Measurements from ENCODE around the gene IL12RB1. TPM values are rescaled to one million over a fixed set of nuclear protein-coding genes. Genes with fewer than 3 reads are reported as not detected.

Gene IL12RB1
- polyA plus RNA-seq, 2 of the 4 experiments (the other 2 are of a cell fraction), result not detected

- Histone ChIP-seq H3K4me1 (peaks cover 19% of the 10 kb centered on the region), H3K4me3 (peak overlapping the region; percentile 42), H3K9me3 (no peaks in the 10 kb centered on the region), H3K4me2 (peak overlapping the region; percentile 81), H3K27ac (peak overlapping the region; percentile 59 to 81; a peak in 5 of 6 replicates)
- TF ChIP-seq EHMT2 (IDR thresholded peaks at IDR 0.05; ENCODE audit: low read depth) (no peak), MYC (IDR thresholded peaks at IDR 0.05; ENCODE audit: borderline replicate concordance, low read length) (no peak), CEBPB (IDR thresholded peaks at IDR 0.05) (no peak), ZSCAN20 (CRISPR knock-in tag; IDR thresholded peaks at IDR 0.05) (no peak), MAZ (IDR thresholded peaks at IDR 0.05; ENCODE audit: borderline replicate concordance, low read depth, low read length) (no peak), HOXB13 (CRISPR knock-in tag; IDR thresholded peaks at IDR 0.05; ENCODE audit: low read depth) (no peak), E2F6 (IDR thresholded peaks at IDR 0.05; ENCODE audit: borderline replicate concordance, low read depth) (no peak), ESRRA (IDR thresholded peaks at IDR 0.05; ENCODE audit: borderline replicate concordance, low read length) (no peak)
- POLR2A ChIA-PET, result no interaction called here
- FAIRE-seq (no peak), DNase-seq (ENCODE audit: low read depth in 1 of 2, low spot score in 1 of 2) (no peak), ATAC-seq (peak in 1 of 2 experiments; percentile 67; a peak in 2 of 6 replicates)
- WGBS (ENCODE audit: missing lambda C conversion rate), result 50% methylated on average over 5 of the region's 5 CpGs
- CTCF ChIA-PET, result interaction anchor here (1.4 to 2.4 kb wide), 2 partner anchors 7 to 9 kb away, joined by 5 to 8 read pairs; no protein-coding TSS in a partner anchor
Observed at GRCh38 chr19:18104793-18105131, 18.0 kb upstream of the IL12RB1 start.

GRCh38 chr19:18102916-18103542 is 16.3 kb upstream of the IL12RB1 start:
- Histone ChIP-seq H3K4me2 (no peak overlapping the region), H3K9me3 (no peaks in the 10 kb centered on the region), H3K27ac (no peak overlapping the region), H3K4me1 (peaks cover 12% of the 10 kb centered on the region), H3K4me3 (no peak overlapping the region)
- ChIA-PET POLR2A (no interaction called here), CTCF (interaction anchor here (1.2 to 2.4 kb wide), 3 partner anchors 9 to 74 kb away, joined by 3 to 8 read pairs (median 3); no protein-coding TSS in a partner anchor)
- TF ChIP-seq CHD2 (IDR thresholded peaks at IDR 0.05; ENCODE audit: low read length, partially characterized antibody), result no peak
- no peak for TF ChIP-seq HOXA7 (CRISPR knock-in tag; IDR thresholded peaks at IDR 0.05)
- TF ChIP-seq JUN (IDR thresholded peaks at IDR 0.05), result no peak
- no peak for TF ChIP-seq HDAC2 (IDR thresholded peaks at IDR 0.05)
- TF ChIP-seq EP300 (IDR thresholded peaks at IDR 0.05), result no peak
- no peak for TF ChIP-seq ZSCAN20 (CRISPR knock-in tag; IDR thresholded peaks at IDR 0.05)
- no peak for TF ChIP-seq PHF8 (IDR thresholded peaks at IDR 0.05; ENCODE audit: borderline replicate concordance, low read depth)
- no peak for TF ChIP-seq BCL3 (IDR thresholded peaks at IDR 0.05)
- no peak for ATAC-seq
- no peak for DNase-seq (ENCODE audit: low read depth in 1 of 2, low spot score in 1 of 2)
- no peak for FAIRE-seq
- whole genome bisulfite sequencing (ENCODE audit: missing lambda C conversion rate), result 88% methylated on average over 15 of the region's 15 CpGs

- FAIRE-seq (no peak), DNase-seq (ENCODE audit: low read depth in 1 of 2, low spot score in 1 of 2) (no peak), ATAC-seq (no peak)
- Histone ChIP-seq H3K9me3 (no peaks in the 10 kb centered on the region), H3K27ac (no peak overlapping the region), H3K4me1 (peaks cover 12% of the 10 kb centered on the region), H3K4me3 (no peak overlapping the region), H3K4me2 (no peak overlapping the region)
- TF ChIP-seq RCOR1 (IDR thresholded peaks at IDR 0.05; ENCODE audit: low read depth, low read length), result no peak
- TF ChIP-seq FOXS1 (CRISPR knock-in tag; IDR thresholded peaks at IDR 0.05), result no peak
- TF ChIP-seq PHF8 (IDR thresholded peaks at IDR 0.05; ENCODE audit: borderline replicate concordance, low read depth), result no peak
- no peak for TF ChIP-seq BCL3 (IDR thresholded peaks at IDR 0.05)
- no peak for TF ChIP-seq HEYL (CRISPR knock-in tag; IDR thresholded peaks at IDR 0.05)
- TF ChIP-seq MAZ (IDR thresholded peaks at IDR 0.05; ENCODE audit: borderline replicate concordance, low read depth, low read length), result no peak
- no peak for TF ChIP-seq CHD4 (IDR thresholded peaks at IDR 0.05; ENCODE audit: borderline replicate concordance)
- TF ChIP-seq ZSCAN20 (CRISPR knock-in tag; IDR thresholded peaks at IDR 0.05), result no peak
- TF ChIP-seq ESRRA (IDR thresholded peaks at IDR 0.05; ENCODE audit: borderline replicate concordance, low read length), result no peak
- TF ChIP-seq RFX5 (IDR thresholded peaks at IDR 0.05), result no peak
- no peak for TF ChIP-seq HOXA7 (CRISPR knock-in tag; IDR thresholded peaks at IDR 0.05)
- no peak for TF ChIP-seq JUNB (IDR thresholded peaks at IDR 0.05)
- POLR2A ChIA-PET, result no interaction called here
- CTCF ChIA-PET, result interaction anchor here (0.6 to 1.4 kb wide), 3 partner anchors 12 to 78 kb away, joined by 3 to 4 read pairs (median 4); no protein-coding TSS in a partner anchor
- 85% methylated on average over 3 of the region's 3 CpGs for WGBS (ENCODE audit: missing lambda C conversion rate)
Observed at GRCh38 chr19:18101268-18101667, 14.5 kb upstream of the IL12RB1 start.

Data from A549 (cell line).